ENCODE measurements around the gene GARNL3. TPM values are rescaled to one million over a fixed set of nuclear protein-coding genes. Genes with fewer than 3 reads are reported as not detected.

Gene GARNL3
- total RNA-seq, 1 experiment from 2014 or later: 1.3 TPM

- peak; percentile 71 for DNase-seq (ENCODE audit: low read depth)
These were observed 46.7 kb downstream of the GARNL3 start for GRCh38 chr9:127311239-127311741.

GRCh38 chr9:127313042-127313560 lies 48.5 kb downstream of the GARNL3 start:
- no peak for DNase-seq (ENCODE audit: low read depth)

- DNase-seq (ENCODE audit: low read depth): no peak
These were observed 50.3 kb downstream of the GARNL3 start for GRCh38 chr9:127314911-127315310.

GRCh38 chr9:127316586-127317323 lies 52.2 kb downstream of the GARNL3 start:
- no peak for DNase-seq (ENCODE audit: low read depth)

GRCh38 chr9:127318651-127319167 lies 54.1 kb downstream of the GARNL3 start:
- peak; percentile 58 for DNase-seq (ENCODE audit: low read depth)

GRCh38 chr9:127319366-127320114 lies 55.0 kb downstream of the GARNL3 start:
- no peak for DNase-seq (ENCODE audit: low read depth)

- DNase-seq (ENCODE audit: low read depth): no peak
These were observed 55.5 kb downstream of the GARNL3 start for GRCh38 chr9:127320115-127320378.

- no peak for DNase-seq (ENCODE audit: low read depth)
These were observed 58.8 kb downstream of the GARNL3 start for GRCh38 chr9:127323393-127323792.

- DNase-seq (ENCODE audit: low read depth): no peak
These were observed 65.9 kb downstream of the GARNL3 start for GRCh38 chr9:127330501-127330900.

- DNase-seq (ENCODE audit: low read depth): no peak
These were observed 68.9 kb downstream of the GARNL3 start for GRCh38 chr9:127333221-127334064.

GRCh38 chr9:127334725-127335124 lies 70.2 kb downstream of the GARNL3 start:
- no peak for DNase-seq (ENCODE audit: low read depth)

GRCh38 chr9:127336086-127336485 lies 71.5 kb downstream of the GARNL3 start:
- peak; percentile 37 for DNase-seq (ENCODE audit: low read depth)

GRCh38 chr9:127336506-127337352 lies 72.2 kb downstream of the GARNL3 start:
- DNase-seq (ENCODE audit: low read depth): peak; percentile 98

GRCh38 chr9:127340721-127341120 lies 76.1 kb downstream of the GARNL3 start:
- no peak for DNase-seq (ENCODE audit: low read depth)

- DNase-seq (ENCODE audit: low read depth): no peak
These were observed 76.6 kb downstream of the GARNL3 start for GRCh38 chr9:127341152-127341551.

GRCh38 chr9:127344368-127345000 lies 79.9 kb downstream of the GARNL3 start:
- peak; percentile 43 for DNase-seq (ENCODE audit: low read depth)

GRCh38 chr9:127345566-127345965 lies 81.0 kb downstream of the GARNL3 start:
- DNase-seq (ENCODE audit: low read depth): no peak

- DNase-seq (ENCODE audit: low read depth): no peak
These were observed 82.0 kb downstream of the GARNL3 start for GRCh38 chr9:127346584-127346983.

- no peak for DNase-seq (ENCODE audit: low read depth)
These were observed 83.5 kb downstream of the GARNL3 start for GRCh38 chr9:127347831-127348776.
